B cell (primary cell): ENCODE measurements around the gene RHOXF2B. TPM values are rescaled to one million over a fixed set of nuclear protein-coding genes. Genes with fewer than 3 reads are reported as not detected.

Source experiments
- ATAC-seq: fragments of 200-7000 bp; cut with Tn5 transposase; one replicate; pipeline ENCODE4 v1.10.0; 2021; ENCODE audit warnings: low read depth, mild to moderate bottlenecking, moderate number of reproducible peaks, moderate library complexity
- CTCF ChIA-PET: fragments of 350-600 bp; sonication (Branson Sonifier 250); formaldehyde crosslinking; loops from one replicate; lab custom pipeline; 2021; ENCODE audit warnings: antibody characterized with exemption, inconsistent platforms; lab: Charles Lee
- POLR2A ChIA-PET: fragments of 350-600 bp; sonication (Branson Sonifier 250); formaldehyde crosslinking; loops from one replicate; lab custom pipeline; 2021; ENCODE audit warnings: antibody characterized with exemption; lab: Charles Lee
- DNase-seq: peaks from one replicate; pipeline ENCODE4 v3.0.0; 2013
- H2AFZ ChIP-seq: 2 replicates; pipeline ENCODE4 v1.6.1; 2012; ENCODE audit warnings: mild to moderate bottlenecking, low read depth, low read length; ENCODE audit not compliant: insufficient read depth, poor library complexity, severe bottlenecking
- H3K27ac ChIP-seq, 2 donors: 1 replicate in 1 of 2; 2 replicates in 1 of 2; pipeline ENCODE4 v1.5.1; 2012 to 2013; ENCODE audit warnings: low read length in 2 of 2, mild to moderate bottlenecking in 2 of 2, moderate library complexity in 1 of 2
- H3K27me3 ChIP-seq, 4 experiments: fragments of 200-600 bp in 1 of 4; sonication (generic) in 1 of 4; replicated peaks in 1 of 4; 1 replicate in 2 of 4; 2 replicates in 2 of 4; pipeline versions ENCODE4 v1.6.1 to v1.7.0; 2013 to 2016; ENCODE audit warnings: low read length in 3 of 4, mild to moderate bottlenecking in 2 of 4, mixed read lengths in 1 of 4, moderate library complexity in 1 of 4; ENCODE audit not compliant: insufficient read depth in 4 of 4, control insufficient read depth in 3 of 4; ENCODE audit errors: control extremely low read depth in 1 of 4
- H3K36me3 ChIP-seq, 2 experiments: replicated peaks in 1 of 2; 1 replicate in 1 of 2; 2 replicates in 1 of 2; pipeline versions ENCODE4 v1.6.1 to v1.7.1; 2013; ENCODE audit warnings: low read length in 1 of 2; ENCODE audit not compliant: insufficient read depth in 2 of 2, control insufficient read depth in 1 of 2; ENCODE audit errors: control extremely low read depth in 1 of 2, extremely low read depth in 1 of 2
- H3K4me1 ChIP-seq, 2 donors: fragments of 200-600 bp in 1 of 2; sonication (generic) in 1 of 2; 1 replicate in 1 of 2; 2 replicates in 1 of 2; pipeline versions ENCODE4 v1.5.1 to v1.6.1; 2013 to 2017; ENCODE audit warnings: low read length in 2 of 2; ENCODE audit not compliant: control insufficient read depth in 2 of 2, insufficient read depth in 2 of 2
- H3K4me2 ChIP-seq: replicated peaks from 2 replicates; pipeline ENCODE3; 2012; ENCODE audit warnings: mild to moderate bottlenecking, low read depth, low read length; ENCODE audit not compliant: poor library complexity, severe bottlenecking
- H3K4me3 ChIP-seq, 5 experiments: fragments of 200-600 bp in 1 of 5; sonication (generic) in 1 of 5; 1 replicate in 3 of 5; 2 replicates in 2 of 5; pipeline versions ENCODE4 v1.5.1 to v1.7.0; 2011 to 2016; ENCODE audit warnings: low read length in 4 of 5, mild to moderate bottlenecking in 4 of 5, low read depth in 2 of 5, control low read depth in 1 of 5, moderate library complexity in 1 of 5; ENCODE audit not compliant: insufficient read depth in 1 of 5; ENCODE audit errors: control extremely low read depth in 1 of 5, extremely low read depth in 1 of 5
- H3K79me2 ChIP-seq: fragments of 200-600 bp; sonication (generic); one replicate; pipeline ENCODE4 v1.6.0; 2016; ENCODE audit warnings: low read length; ENCODE audit not compliant: control insufficient read depth, insufficient read depth
- H3K9ac ChIP-seq: fragments of 200-600 bp; sonication (generic); 2 replicates; pipeline ENCODE4 v1.6.1; 2017; ENCODE audit warnings: mild to moderate bottlenecking, low read length, moderate library complexity
- H3K9me3 ChIP-seq, 3 donors: one replicate each; pipeline versions ENCODE4 v1.6.1 to v1.7.1; 2013; ENCODE audit warnings: low read length in 2 of 3; ENCODE audit not compliant: control insufficient read depth in 2 of 3, insufficient read depth in 1 of 3; ENCODE audit errors: control extremely low read depth in 1 of 3
- H4K20me1 ChIP-seq: 2 replicates; pipeline ENCODE4 v1.6.0; 2012; ENCODE audit warnings: mild to moderate bottlenecking, low read length; ENCODE audit not compliant: insufficient read depth, control insufficient read depth, poor library complexity, severe bottlenecking
- H3K27ac Mint-ChIP-seq: one replicate; pipeline ENCODE4 v1.8.0; 2021; ENCODE audit warnings: mixed read lengths
- H3K27me3 Mint-ChIP-seq: one replicate; pipeline ENCODE4 v1.8.0; 2021; ENCODE audit warnings: mixed read lengths
- H3K4me1 Mint-ChIP-seq: one replicate; pipeline ENCODE4 v1.8.0; 2021; ENCODE audit warnings: mixed read lengths
- H3K4me3 Mint-ChIP-seq: one replicate; pipeline ENCODE4 v1.8.0; 2021; ENCODE audit warnings: mixed read lengths
- H3K9me3 Mint-ChIP-seq: one replicate; pipeline ENCODE4 v1.8.0; 2022; ENCODE audit warnings: mixed read lengths; ENCODE audit not compliant: insufficient read depth
- CTCF ChIP-seq: fragments of 200-600 bp; IDR thresholded peaks from one replicate; pipeline ENCODE4 v1.8.0; 2022; ENCODE audit warnings: antibody characterized with exemption, mild to moderate bottlenecking
- EZH2 ChIP-seq: IDR thresholded peaks from 2 replicates; pipeline ENCODE4 v1.6.1; 2012; ENCODE audit warnings: borderline replicate concordance, low read depth, mild to moderate bottlenecking, moderate library complexity, low read length; ENCODE audit not compliant: insufficient read depth, poor library complexity, severe bottlenecking
- WGBS: methylation state at CpG from one replicate; pipeline ENCODE4 v1.1.5; 2013; ENCODE audit warnings: missing lambda C conversion rate; ENCODE audit not compliant: insufficient coverage; 5-methylcytosine and 5-hydroxymethylcytosine counted together
- intact Hi-C: fragments of 100-400 bp; cut with micrococcal nuclease; formaldehyde crosslinking; loops from one replicate; pipeline ENCODE4 v1.10.0; 2022
- polyA plus RNA-seq: library from polyadenylated mRNA; depleted of rRNA; stranded (reverse); fragments of >200 nt; gene quantifications from 2 replicates; pipeline ENCODE4 v1.2.3, GENCODE V29; 2012
- total RNA-seq, 2 donors: library from RNA; stranded (reverse); fragments of 120-200 nt in 1 of 2; gene quantifications; 1 replicate in 1 of 2; 2 replicates in 1 of 2; pipeline versions ENCODE4 v1.2.3 to v1.2.4, GENCODE V29; 2013 to 2022

Gene RHOXF2B
- total and polyA plus RNA-seq, 2 donors (not counting 1 experiment from before 2014, with no cell fraction given) = not detected

- H4K20me1 ChIP-seq = no peaks in the 10 kb centered on the region
- no peaks in the 10 kb centered on the region for H3K36me3 ChIP-seq
- CTCF ChIA-PET = no interaction called here
- TF ChIP-seq CTCF (no peak), EZH2 (no peak)
- intact Hi-C loops = no loop called here
- DNase-seq (no peak), ATAC-seq (no peak)
- no peaks in the 10 kb centered on the region for H3K4me1 Mint-ChIP-seq
- no peak overlapping the region for H3K27ac Mint-ChIP-seq
- H3K27me3 ChIP-seq = no peaks in the 10 kb centered on the region
- H2AFZ ChIP-seq = no peak overlapping the region
- no peaks in the 10 kb centered on the region for H3K79me2 ChIP-seq
- WGBS = 98% methylated on average over 12 of the region's 12 CpGs
- H3K4me2 ChIP-seq = no peak overlapping the region
- POLR2A ChIA-PET = no interaction called here
- H3K4me1 ChIP-seq = no peaks in the 10 kb centered on the region
- no peaks in the 10 kb centered on the region for H3K9me3 Mint-ChIP-seq
- H3K4me3 ChIP-seq = no peak overlapping the region
- no peak overlapping the region for H3K27ac ChIP-seq
- H3K9me3 ChIP-seq = peaks cover 0 to 3% (median 0%) of the 10 kb centered on the region in 3 donors
- H3K4me3 Mint-ChIP-seq = no peak overlapping the region
- no peaks in the 10 kb centered on the region for H3K27me3 Mint-ChIP-seq
- H3K9ac ChIP-seq = no peak overlapping the region
These were observed 42.7 kb upstream of the RHOXF2B start for GRCh38 chrX:120120223-120120622.

- Mint-ChIP-seq H3K4me1 (no peaks in the 10 kb centered on the region), H3K27me3 (peaks cover 4% of the 10 kb centered on the region), H3K4me3 (no peak within 1 kb of the TSS), H3K27ac (no peak within 1 kb of the TSS), H3K9me3 (no peaks in the 10 kb centered on the region)
- intact Hi-C loops = no loop called here
- Histone ChIP-seq H4K20me1 (no peaks in the 10 kb centered on the region), H3K4me2 (no peak within 1 kb of the TSS), H3K4me3 (no peak within 1 kb of the TSS), H3K79me2 (no peaks in the 10 kb centered on the region), H3K27me3 (no peaks in the 10 kb centered on the region), H3K36me3 (no peaks in the 10 kb centered on the region), H3K4me1 (no peaks in the 10 kb centered on the region), H3K27ac (no peak within 1 kb of the TSS), H3K9me3 (peaks cover 0 to 3% (median 0%) of the 10 kb centered on the region in 3 donors), H2AFZ (no peak within 1 kb of the TSS), H3K9ac (no peak within 1 kb of the TSS)
- 98% methylated on average over 20 of the region's 35 CpGs for WGBS
- DNase-seq (no peak), ATAC-seq (no peak)
- POLR2A ChIA-PET = no interaction called here
- CTCF ChIA-PET = no interaction called here
- no peak for TF ChIP-seq CTCF
- TF ChIP-seq EZH2 = no peak
These were observed 38.0 kb upstream of the RHOXF2B start, which contains the start of gene RHOXF1 for GRCh38 chrX:120115438-120115963. RHOXF1 (minus strand) TSS chrX:120115913; CDS start chrX:120115862, 51 bp downstream.
